HL-60 (cell line): ENCODE measurements around the gene TPD52L1.

Experiments
- DNase-seq, 2 experiments: peaks; one replicate each; pipeline ENCODE4 v3.0.0-alpha.2; 2010 to 2020; ENCODE audit warnings: low read depth in 1 of 2, low spot score in 1 of 2
- H3K27ac ChIP-seq: fragments of 250-450 bp; sonication (Bioruptor Pico); replicated peaks from 2 replicates; pipeline ENCODE4 v1.5.1; 2020; ENCODE audit warnings: mild to moderate bottlenecking, moderate library complexity
- H3K27me3 ChIP-seq: fragments of 250-450 bp; sonication (Bioruptor Pico); 2 replicates; pipeline ENCODE4 v1.5.1; 2021; ENCODE audit warnings: mild to moderate bottlenecking, moderate library complexity; ENCODE audit not compliant: insufficient read depth, poor library complexity, severe bottlenecking
- H3K4me3 ChIP-seq: replicated peaks from 2 replicates; pipeline ENCODE4 v1.5.1; 2011; ENCODE audit warnings: mild to moderate bottlenecking, control low read depth, low read length; ENCODE audit not compliant: insufficient read depth
- GABPA ChIP-seq: IDR thresholded peaks from 2 replicates; pipeline ENCODE4 v1.6.1; 2012; ENCODE audit warnings: low read depth
- POLR2AphosphoS5 ChIP-seq: IDR thresholded peaks from 2 replicates; pipeline ENCODE4 v1.6.1; 2012; ENCODE audit warnings: low read depth
- REST ChIP-seq: IDR thresholded peaks from 2 replicates; pipeline ENCODE4 v1.6.1; 2012; ENCODE audit warnings: low read depth; ENCODE audit not compliant: insufficient replicate concordance
- SPI1 ChIP-seq: IDR thresholded peaks from 2 replicates; pipeline ENCODE4 v1.6.1; 2012; ENCODE audit warnings: low read depth, mild to moderate bottlenecking, borderline replicate concordance
- TF ChIP-seq, protein P1 (sequence below): IDR thresholded peaks from one replicate; pipeline ENCODE4 v1.5.1; 2011; ENCODE audit warnings: low read length, control low read depth, inconsistent platforms; ENCODE audit not compliant: insufficient read depth

Gene TPD52L1

DNA sequence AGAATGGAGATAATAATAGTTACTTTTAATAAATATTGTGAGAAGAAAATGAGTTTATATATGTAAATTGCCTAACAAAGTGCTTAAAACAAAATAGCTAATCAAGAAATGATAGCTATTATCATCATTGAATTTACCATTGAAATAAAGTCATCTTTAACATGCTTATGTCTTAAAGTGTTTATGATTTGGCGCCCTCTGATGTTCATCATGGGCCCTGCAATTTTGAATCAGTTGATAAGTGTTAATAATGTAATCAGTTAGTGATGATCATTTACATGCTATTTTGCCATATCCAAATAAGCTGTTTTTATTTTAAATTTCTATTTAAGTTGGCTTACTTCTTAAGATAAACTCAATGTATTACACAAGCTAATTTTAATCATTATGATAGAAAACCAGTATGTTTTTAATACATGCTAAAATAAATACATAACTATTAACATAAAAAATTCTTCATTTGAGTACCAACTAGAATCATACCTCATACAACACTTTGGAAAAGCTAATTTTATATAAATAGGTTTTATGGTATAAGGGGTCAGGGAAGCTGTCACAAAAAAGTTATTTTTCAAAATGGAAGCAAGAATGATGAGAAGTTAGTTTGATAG lies 39.2 kb upstream of the TPD52L1 start:
- TF ChIP-seq, protein P1, sequence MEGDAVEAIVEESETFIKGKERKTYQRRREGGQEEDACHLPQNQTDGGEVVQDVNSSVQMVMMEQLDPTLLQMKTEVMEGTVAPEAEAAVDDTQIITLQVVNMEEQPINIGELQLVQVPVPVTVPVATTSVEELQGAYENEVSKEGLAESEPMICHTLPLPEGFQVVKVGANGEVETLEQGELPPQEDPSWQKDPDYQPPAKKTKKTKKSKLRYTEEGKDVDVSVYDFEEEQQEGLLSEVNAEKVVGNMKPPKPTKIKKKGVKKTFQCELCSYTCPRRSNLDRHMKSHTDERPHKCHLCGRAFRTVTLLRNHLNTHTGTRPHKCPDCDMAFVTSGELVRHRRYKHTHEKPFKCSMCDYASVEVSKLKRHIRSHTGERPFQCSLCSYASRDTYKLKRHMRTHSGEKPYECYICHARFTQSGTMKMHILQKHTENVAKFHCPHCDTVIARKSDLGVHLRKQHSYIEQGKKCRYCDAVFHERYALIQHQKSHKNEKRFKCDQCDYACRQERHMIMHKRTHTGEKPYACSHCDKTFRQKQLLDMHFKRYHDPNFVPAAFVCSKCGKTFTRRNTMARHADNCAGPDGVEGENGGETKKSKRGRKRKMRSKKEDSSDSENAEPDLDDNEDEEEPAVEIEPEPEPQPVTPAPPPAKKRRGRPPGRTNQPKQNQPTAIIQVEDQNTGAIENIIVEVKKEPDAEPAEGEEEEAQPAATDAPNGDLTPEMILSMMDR = peak; percentile 68
- no peak for TF ChIP-seq POLR2AphosphoS5
- no peak overlapping the region for H3K27ac ChIP-seq
- H3K27me3 ChIP-seq = no peaks in the 10 kb centered on the region
- peak in 1 of 2 experiments; percentile 17 for DNase-seq
- no peak overlapping the region for H3K4me3 ChIP-seq

- H3K27me3 ChIP-seq = no peaks in the 10 kb centered on the region
- TF ChIP-seq GABPA = no peak
- no peak for TF ChIP-seq POLR2AphosphoS5
- no peak for TF ChIP-seq SPI1
- TF ChIP-seq, protein P1 = no peak
- no peak for TF ChIP-seq REST
- no peak for DNase-seq
- H3K4me3 ChIP-seq = no peak overlapping the region
- H3K27ac ChIP-seq = no peak overlapping the region
These were observed 37.4 kb upstream of the TPD52L1 start for GRCh38 chr6:125116170-125116569.

DNA sequence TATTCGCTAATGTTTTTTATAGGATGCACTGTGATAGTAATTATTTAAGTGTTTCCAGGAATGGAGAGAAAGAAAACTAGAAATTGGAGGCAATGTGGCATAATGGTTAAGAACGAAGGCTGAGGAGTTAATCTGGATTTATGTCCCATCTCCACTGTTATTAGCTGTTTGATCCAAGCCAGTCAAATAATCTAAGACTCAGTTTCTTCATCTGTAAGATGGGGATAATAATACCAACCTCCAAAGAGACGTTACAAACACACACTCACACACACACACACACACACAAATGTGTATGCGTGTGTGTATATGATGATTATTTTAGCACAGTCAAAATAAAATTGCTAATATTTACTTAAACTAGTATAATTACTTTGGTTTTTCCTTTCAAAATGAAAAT lies 36.9 kb upstream of the TPD52L1 start:
- DNase-seq = no peak
- Histone ChIP-seq H3K4me3 (no peak overlapping the region), H3K27ac (no peak overlapping the region), H3K27me3 (no peaks in the 10 kb centered on the region)
- TF ChIP-seq GABPA = no peak
- TF ChIP-seq POLR2AphosphoS5 = no peak
- no peak for TF ChIP-seq REST
- no peak for TF ChIP-seq SPI1
- TF ChIP-seq, protein P1 = no peak

DNA sequence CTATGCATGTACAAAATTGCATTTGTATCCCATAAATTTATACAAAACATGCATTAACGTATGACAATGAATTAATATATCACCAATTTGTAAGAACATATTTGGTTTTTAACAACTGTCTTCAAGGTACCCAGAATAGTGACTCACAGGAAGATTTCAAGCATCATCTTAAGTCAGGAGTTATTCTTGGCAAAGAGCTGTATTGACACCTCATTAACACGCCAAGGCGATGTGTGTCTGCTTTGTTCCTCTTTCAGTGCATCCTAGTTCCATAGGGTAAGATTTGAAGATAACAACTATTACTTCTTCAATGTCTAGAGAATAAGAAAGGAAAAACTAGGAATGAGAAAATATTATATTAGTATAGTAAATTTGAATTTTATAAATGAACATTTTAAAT lies 35.8 kb upstream of the TPD52L1 start:
- Histone ChIP-seq H3K4me3 (no peak overlapping the region), H3K27me3 (no peaks in the 10 kb centered on the region), H3K27ac (no peak overlapping the region)
- TF ChIP-seq POLR2AphosphoS5 = no peak
- TF ChIP-seq, protein P1 = no peak
- DNase-seq = no peak
